CD4-positive, alpha-beta T cell (primary cell): ENCODE measurements around the gene LTBP2. TPM values are rescaled to one million over a fixed set of nuclear protein-coding genes. Genes with fewer than 3 reads are reported as not detected.

Experiments
- ATAC-seq: fragments of 200-7000 bp; cut with Tn5 transposase; one replicate; pipeline ENCODE4 v1.10.0; 2022; ENCODE audit warnings: mild to moderate bottlenecking; ENCODE audit not compliant: poor library complexity
- CTCF ChIA-PET: fragments of 350-600 bp; sonication (Branson Sonifier 250); formaldehyde crosslinking; loops from one replicate; lab custom pipeline; 2021; ENCODE audit warnings: antibody characterized with exemption, inconsistent platforms; lab: Charles Lee
- POLR2A ChIA-PET: fragments of 350-600 bp; sonication (Branson Sonifier 250); formaldehyde crosslinking; loops from one replicate; lab custom pipeline; 2021; ENCODE audit warnings: antibody characterized with exemption, inconsistent platforms; lab: Charles Lee
- DNase-seq, 14 experiments: peaks; one replicate each; pipeline ENCODE4 v3.0.0-alpha.2; 2013 to 2020; ENCODE audit warnings: mixed read lengths in 2 of 14
- H3K27ac ChIP-seq, 2 donors: one replicate each; pipeline versions ENCODE4 v1.5.1 to v1.7.0; 2013; ENCODE audit warnings: low read length in 2 of 2, low read depth in 1 of 2, mild to moderate bottlenecking in 1 of 2
- H3K27me3 ChIP-seq, 2 experiments: 1 replicate in 1 of 2; 2 replicates in 1 of 2; pipeline versions ENCODE4 v1.6.1 to v1.7.0; 2013; ENCODE audit warnings: low read length in 2 of 2, control low read depth in 1 of 2, mild to moderate bottlenecking in 1 of 2, moderate library complexity in 1 of 2; ENCODE audit not compliant: insufficient read depth in 2 of 2, control insufficient read depth in 1 of 2
- H3K36me3 ChIP-seq: one replicate; pipeline ENCODE4 v1.6.1; 2013; ENCODE audit warnings: low read length, control low read depth; ENCODE audit not compliant: insufficient read depth
- H3K4me1 ChIP-seq: one replicate; pipeline ENCODE4 v1.6.1; 2013; ENCODE audit warnings: low read length, control low read depth; ENCODE audit not compliant: insufficient read depth
- H3K4me3 ChIP-seq: one replicate; pipeline ENCODE4 v1.5.1; 2013; ENCODE audit warnings: mild to moderate bottlenecking, low read length, moderate library complexity
- H3K9me3 ChIP-seq, 2 experiments: 1 replicate in 1 of 2; 2 replicates in 1 of 2; pipeline versions ENCODE4 v1.6.1 to v1.7.0; 2013; ENCODE audit warnings: low read length in 2 of 2, mild to moderate bottlenecking in 2 of 2, control low read depth in 1 of 2, moderate library complexity in 1 of 2; ENCODE audit not compliant: control insufficient read depth in 1 of 2, insufficient read depth in 1 of 2
- H3K27ac Mint-ChIP-seq: one replicate; pipeline ENCODE4 v1.8.0; 2020; ENCODE audit warnings: mixed read lengths
- H3K27me3 Mint-ChIP-seq: one replicate; pipeline ENCODE4 v1.8.0; 2021; ENCODE audit warnings: mixed read lengths
- H3K36me3 Mint-ChIP-seq: one replicate; pipeline ENCODE4 v1.8.0; 2021; ENCODE audit warnings: low read depth, mixed read lengths
- H3K4me1 Mint-ChIP-seq: one replicate; pipeline ENCODE4 v1.8.0; 2021; ENCODE audit warnings: low read depth, mixed read lengths
- H3K4me3 Mint-ChIP-seq: one replicate; pipeline ENCODE4 v1.8.0; 2020; ENCODE audit warnings: mild to moderate bottlenecking, mixed read lengths
- H3K9me3 Mint-ChIP-seq: one replicate; pipeline ENCODE4 v1.8.0; 2020; ENCODE audit warnings: mixed read lengths
- intact Hi-C, 2 experiments: fragments of 100-400 bp; cut with DNase I in 1 of 2; cut with micrococcal nuclease in 1 of 2; formaldehyde crosslinking; loops; one replicate each; pipeline versions ENCODE4 v1.15.1 to v1.9.0; 2023 to 2025; cut with DNase I, micrococcal nuclease
- total RNA-seq, 174 experiments: library from RNA in 2 of 174; stranded (reverse) in 2 of 174; gene quantifications; one replicate each; pipeline ENCODE4 v1.2.3 and lab custom pipeline; 2021 to 2026
- TF ChIP-seq, protein P1 (sequence below): fragments of 200-600 bp; IDR thresholded peaks from one replicate; pipeline ENCODE4 v1.8.0; 2022; ENCODE audit warnings: antibody characterized with exemption, mild to moderate bottlenecking

The LTBP2 gene
- total RNA-seq, 2 experiments from 2014 or later, result 0.45 to 0.47 TPM

GRCh38 chr14:74503291-74503937 is 108.6 kb downstream of the LTBP2 start:
- no peaks in the 10 kb centered on the region for H3K4me1 ChIP-seq
- DNase-seq, result no peak
- no peak overlapping the region for H3K27ac Mint-ChIP-seq

DNA sequence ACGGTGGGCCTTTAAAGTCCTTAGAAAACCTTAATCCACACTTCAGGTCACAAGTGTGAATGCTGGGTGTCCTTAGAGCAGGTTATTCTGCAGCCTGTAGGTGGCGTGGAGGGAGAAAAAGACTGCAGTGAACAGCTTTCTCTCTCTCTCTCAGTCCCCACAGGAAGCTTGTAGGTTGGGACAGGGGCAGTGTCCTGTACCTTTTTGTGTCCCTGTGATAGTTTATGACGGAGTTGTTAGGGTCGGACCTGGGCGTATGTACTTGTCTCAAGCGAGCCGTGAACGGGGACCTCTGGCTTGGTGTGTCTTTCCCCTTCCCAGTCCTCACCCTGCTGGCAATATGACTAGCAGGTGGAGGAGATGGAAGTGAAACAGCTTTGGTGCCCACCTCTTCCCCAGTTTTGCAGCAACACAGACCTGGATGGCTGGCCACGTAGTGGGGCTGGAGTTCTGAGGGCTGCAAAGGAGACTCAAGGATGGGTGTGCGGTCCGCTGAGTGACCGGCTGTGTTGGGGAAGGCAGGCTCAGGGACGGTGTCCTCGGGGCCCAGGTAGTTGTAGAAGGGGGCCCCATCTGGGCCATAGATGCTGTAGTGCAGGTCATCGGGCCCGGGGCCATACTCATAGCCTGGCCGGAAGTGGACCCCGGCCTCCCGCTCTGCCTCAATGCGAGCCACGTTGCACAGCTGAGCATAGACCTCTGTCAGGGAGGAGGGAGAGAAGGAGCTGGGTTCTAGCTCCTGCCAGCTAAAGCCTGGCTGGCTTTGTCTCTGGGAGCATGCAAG is 109.6 kb downstream of the LTBP2 start:
- Mint-ChIP-seq H3K36me3 (peaks cover 7% of the 10 kb centered on the region), H3K4me3 (no peak overlapping the region), H3K4me1 (peaks cover 7% of the 10 kb centered on the region), H3K27me3 (no peaks in the 10 kb centered on the region), H3K27ac (no peak overlapping the region), H3K9me3 (no peaks in the 10 kb centered on the region)
- ATAC-seq, result no peak
- TF ChIP-seq, protein P1, sequence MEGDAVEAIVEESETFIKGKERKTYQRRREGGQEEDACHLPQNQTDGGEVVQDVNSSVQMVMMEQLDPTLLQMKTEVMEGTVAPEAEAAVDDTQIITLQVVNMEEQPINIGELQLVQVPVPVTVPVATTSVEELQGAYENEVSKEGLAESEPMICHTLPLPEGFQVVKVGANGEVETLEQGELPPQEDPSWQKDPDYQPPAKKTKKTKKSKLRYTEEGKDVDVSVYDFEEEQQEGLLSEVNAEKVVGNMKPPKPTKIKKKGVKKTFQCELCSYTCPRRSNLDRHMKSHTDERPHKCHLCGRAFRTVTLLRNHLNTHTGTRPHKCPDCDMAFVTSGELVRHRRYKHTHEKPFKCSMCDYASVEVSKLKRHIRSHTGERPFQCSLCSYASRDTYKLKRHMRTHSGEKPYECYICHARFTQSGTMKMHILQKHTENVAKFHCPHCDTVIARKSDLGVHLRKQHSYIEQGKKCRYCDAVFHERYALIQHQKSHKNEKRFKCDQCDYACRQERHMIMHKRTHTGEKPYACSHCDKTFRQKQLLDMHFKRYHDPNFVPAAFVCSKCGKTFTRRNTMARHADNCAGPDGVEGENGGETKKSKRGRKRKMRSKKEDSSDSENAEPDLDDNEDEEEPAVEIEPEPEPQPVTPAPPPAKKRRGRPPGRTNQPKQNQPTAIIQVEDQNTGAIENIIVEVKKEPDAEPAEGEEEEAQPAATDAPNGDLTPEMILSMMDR, result no peak
- Histone ChIP-seq H3K27me3 (no peaks in the 10 kb centered on the region), H3K4me1 (no peaks in the 10 kb centered on the region), H3K36me3 (no peaks in the 10 kb centered on the region), H3K27ac (no peak overlapping the region), H3K4me3 (no peak overlapping the region), H3K9me3 (no peaks in the 10 kb centered on the region)
- ChIA-PET CTCF (no interaction called here), POLR2A (no interaction called here)
- intact Hi-C loops, result no loop called here
- no peak for DNase-seq

More at GRCh38 chr14:74503291-74503937, 108.6 kb downstream of the LTBP2 start:
- Histone ChIP-seq H3K27me3 (no peaks in the 10 kb centered on the region), H3K36me3 (no peaks in the 10 kb centered on the region), H3K9me3 (no peaks in the 10 kb centered on the region), H3K4me3 (no peak overlapping the region), H3K27ac (no peak overlapping the region)
- Mint-ChIP-seq H3K4me1 (peaks cover 7% of the 10 kb centered on the region), H3K4me3 (no peak overlapping the region), H3K36me3 (peaks cover 7% of the 10 kb centered on the region), H3K9me3 (no peaks in the 10 kb centered on the region), H3K27me3 (no peaks in the 10 kb centered on the region)
- TF ChIP-seq, protein P1, result no peak
- intact Hi-C loops, result no loop called here
- ChIA-PET CTCF (no interaction called here), POLR2A (no interaction called here)
- ATAC-seq, result no peak

GRCh38 chr14:74501691-74502090 is 110.3 kb downstream of the LTBP2 start:
- DNase-seq, result no peak
- Histone ChIP-seq H3K36me3 (no peaks in the 10 kb centered on the region), H3K27ac (no peak overlapping the region), H3K27me3 (no peaks in the 10 kb centered on the region), H3K9me3 (no peaks in the 10 kb centered on the region), H3K4me3 (no peak overlapping the region), H3K4me1 (no peaks in the 10 kb centered on the region)
- POLR2A ChIA-PET, result no interaction called here
- TF ChIP-seq, protein P1, result no peak
- ATAC-seq, result no peak
- Mint-ChIP-seq H3K9me3 (no peaks in the 10 kb centered on the region), H3K4me3 (no peak overlapping the region), H3K36me3 (peaks cover 7% of the 10 kb centered on the region), H3K27ac (no peak overlapping the region), H3K4me1 (peaks cover 7% of the 10 kb centered on the region), H3K27me3 (no peaks in the 10 kb centered on the region)
- intact Hi-C loops, result no loop called here
- CTCF ChIA-PET, result no interaction called here
